HepG2 (cell line): ENCODE data around the gene DALRD3. TPM values are rescaled to one million over a fixed set of nuclear protein-coding genes. Genes with fewer than 3 reads are reported as not detected.

Source experiments
- DBP ChIP-seq: sonication (generic); formaldehyde crosslinking; IDR thresholded peaks from 2 replicates; pipeline ENCODE4 v1.4.0; 2020; ENCODE audit warnings: missing genetic modification reagents; ENCODE audit errors: not compliant biosample characterization
- EEA1 ChIP-seq: sonication (generic); formaldehyde crosslinking; IDR thresholded peaks from 2 replicates; pipeline ENCODE4 v1.5.1; 2020; ENCODE audit warnings: mild to moderate bottlenecking, missing genetic modification reagents, borderline replicate concordance
- ERF ChIP-seq: IDR thresholded peaks from 2 replicates; pipeline ENCODE4 v1.6.1; 2018; ENCODE audit warnings: missing biosample characterization, missing genetic modification reagents
- KAT2B ChIP-seq: fragments of 150-350 bp; IDR thresholded peaks from 2 replicates; pipeline ENCODE4 v1.6.1; 2014; ENCODE audit warnings: low read depth, low read length, borderline replicate concordance
- KLF16 ChIP-seq, 2 experiments: sonication (generic) in 1 of 2; formaldehyde crosslinking in 1 of 2; IDR thresholded peaks; 2 replicates each; pipeline versions ENCODE4 v1.6.1 to v1.8.0; 2016 to 2023; ENCODE audit warnings: missing genetic modification reagents in 2 of 2, missing compliant biosample characterization in 1 of 2
- MTA1 ChIP-seq: sonication (generic); formaldehyde crosslinking; IDR thresholded peaks from 2 replicates; pipeline ENCODE4 v1.4.0; 2020; ENCODE audit warnings: missing genetic modification reagents, mild to moderate bottlenecking, borderline replicate concordance
- REL ChIP-seq: sonication (generic); formaldehyde crosslinking; conservative IDR thresholded peaks from 2 replicates; pipeline ENCODE4 v1.8.0; 2022; ENCODE audit warnings: mild to moderate bottlenecking, missing genetic modification reagents, moderate library complexity
- RORA ChIP-seq: sonication (generic); formaldehyde crosslinking; IDR thresholded peaks from 2 replicates; pipeline ENCODE4 v1.5.0; 2020; ENCODE audit warnings: mild to moderate bottlenecking, missing genetic modification reagents, moderate library complexity
- SAFB2 ChIP-seq: sonication (generic); formaldehyde crosslinking; IDR thresholded peaks from 2 replicates; pipeline ENCODE4 v1.5.1; 2020; ENCODE audit warnings: missing genetic modification reagents, low read depth, mild to moderate bottlenecking, borderline replicate concordance
- SMAD9 ChIP-seq: sonication (generic); formaldehyde crosslinking; IDR thresholded peaks from 2 replicates; pipeline ENCODE4 v1.5.1; 2020; ENCODE audit warnings: mild to moderate bottlenecking, missing genetic modification reagents
- SUZ12 ChIP-seq: fragments of 150-350 bp; IDR thresholded peaks from 2 replicates; pipeline ENCODE4 v1.6.1; 2014; ENCODE audit warnings: low read depth, low read length
- ZBTB21 ChIP-seq: sonication (generic); formaldehyde crosslinking; IDR thresholded peaks from 2 replicates; pipeline ENCODE4 v1.4.0; 2020; ENCODE audit warnings: missing genetic modification reagents
- ZNF256 ChIP-seq: sonication (generic); formaldehyde crosslinking; conservative IDR thresholded peaks from 2 replicates; pipeline ENCODE4 v1.4.0; 2020; ENCODE audit warnings: missing genetic modification reagents
- ZNF264 ChIP-seq: sonication (generic); formaldehyde crosslinking; IDR thresholded peaks from 2 replicates; pipeline ENCODE4 v1.4.0; 2020; ENCODE audit warnings: missing genetic modification reagents
- ZNF530 ChIP-seq: sonication (generic); formaldehyde crosslinking; IDR thresholded peaks from 2 replicates; pipeline ENCODE4 v1.5.0; 2020; ENCODE audit warnings: low read depth, mild to moderate bottlenecking, missing genetic modification reagents
- ZNF547 ChIP-seq: sonication (generic); formaldehyde crosslinking; IDR thresholded peaks from 2 replicates; pipeline ENCODE4 v1.5.1; 2020; ENCODE audit warnings: mild to moderate bottlenecking, missing genetic modification reagents
- ZNF558 ChIP-seq: sonication (generic); formaldehyde crosslinking; IDR thresholded peaks from 2 replicates; pipeline ENCODE4 v1.9.0; 2022; ENCODE audit warnings: mild to moderate bottlenecking, missing genetic modification reagents, borderline replicate concordance
- ZNF720 ChIP-seq: sonication (generic); formaldehyde crosslinking; IDR thresholded peaks from 2 replicates; pipeline ENCODE4 v1.4.0; 2020; ENCODE audit warnings: missing genetic modification reagents
- ZNF724P ChIP-seq: sonication (generic); formaldehyde crosslinking; IDR thresholded peaks from 2 replicates; pipeline ENCODE4 v1.8.0; 2022; ENCODE audit warnings: missing genetic modification reagents, borderline replicate concordance
- ZNF800 ChIP-seq: sonication (generic); formaldehyde crosslinking; IDR thresholded peaks from 2 replicates; pipeline ENCODE4 v1.4.0; 2020; ENCODE audit warnings: missing genetic modification reagents
- polyA plus RNA-seq, 8 experiments: library from polyadenylated mRNA; depleted of rRNA in 3 of 8; stranded (reverse) in 7 of 8; unstranded in 1 of 8; fragments of >200 nt; fragmentation: Illumina TruSeq in 4 of 8; extraction: Trizol in 4 of 8; gene quantifications; 2 replicates each; pipeline versions ENCODE4 v1.2.1 to v1.2.3, GENCODE V29; 2011 to 2016; ENCODE audit warnings: low read depth in 4 of 8, missing spikeins in 1 of 8, mixed read lengths in 1 of 8; ENCODE audit not compliant: insufficient read depth in 1 of 8
- total RNA-seq, 5 experiments: library from RNA; depleted of rRNA; stranded (reverse); fragments of >200 nt; fragmentation: Illumina TruSeq; extraction: Trizol; gene quantifications; 2 replicates each; pipeline ENCODE4 v1.2.3, GENCODE V29; 2016; ENCODE audit warnings: low read depth in 1 of 5
- TF ChIP-seq, protein P1 (sequence below): sonication (generic); formaldehyde crosslinking; IDR thresholded peaks from 2 replicates; pipeline ENCODE4 v1.5.1; 2020; ENCODE audit warnings: mild to moderate bottlenecking, missing genetic modification reagents, borderline replicate concordance
- TF ChIP-seq, protein P2 (sequence below): sonication (generic); formaldehyde crosslinking; IDR thresholded peaks from 2 replicates; pipeline ENCODE4 v1.5.0; 2020; ENCODE audit warnings: mild to moderate bottlenecking, low read depth, missing genetic modification reagents, borderline replicate concordance
- TF ChIP-seq, protein P3 (sequence below): sonication (generic); formaldehyde crosslinking; IDR thresholded peaks from 2 replicates; pipeline ENCODE4 v1.4.0; 2020; ENCODE audit warnings: missing genetic modification reagents
- TF ChIP-seq, protein P4 (sequence below): IDR thresholded peaks from 2 replicates; pipeline ENCODE4 v1.6.1; 2016; ENCODE audit warnings: missing biosample characterization, missing genetic modification reagents, low read depth

DALRD3 gene
- total and polyA plus RNA-seq, 2 of the 13 experiments (the other 11 are each of a cell fraction or from before 2014, with no cell fraction given), result 19.9 to 36.5 TPM

- TF ChIP-seq, protein P1, sequence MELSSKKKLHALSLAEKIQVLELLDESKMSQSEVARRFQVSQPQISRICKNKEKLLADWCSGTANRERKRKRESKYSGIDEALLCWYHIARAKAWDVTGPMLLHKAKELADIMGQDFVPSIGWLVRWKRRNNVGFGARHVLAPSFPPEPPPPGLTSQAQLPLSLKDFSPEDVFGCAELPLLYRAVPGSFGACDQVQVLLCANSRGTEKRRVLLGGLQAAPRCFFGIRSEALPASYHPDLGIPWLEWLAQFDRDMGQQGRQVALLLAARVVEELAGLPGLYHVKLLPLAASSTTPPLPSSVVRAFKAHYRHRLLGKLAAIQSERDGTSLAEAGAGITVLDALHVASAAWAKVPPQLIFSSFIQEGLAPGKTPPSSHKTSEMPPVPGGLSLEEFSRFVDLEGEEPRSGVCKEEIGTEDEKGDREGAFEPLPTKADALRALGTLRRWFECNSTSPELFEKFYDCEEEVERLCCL, result no peak
- TF ChIP-seq ZBTB21 (0 out of 2 replicates have a peak, but pooled peaks have one; percentile 34), REL (CRISPR knock-in tag) (no peak; the same call in 1 of the 2 replicates), ZNF800 (CRISPR knock-in tag) (no peak; the same call in none of the 2 replicates), ERF (CRISPR knock-in tag) (peak; percentile 59; the same call in 1 of the 2 replicates), MTA1 (peak; percentile 43; the same call in 1 of the 2 replicates), ZNF724P (CRISPR knock-in tag) (peak; percentile 89; the same call in 1 of the 2 replicates), ZNF720 (CRISPR knock-in tag) (no peak), ZNF256 (no peak), SMAD9 (CRISPR knock-in tag) (no peak), ZNF264 (CRISPR knock-in tag) (no peak; the same call in 1 of the 2 replicates), SUZ12 (no peak), ZNF558 (CRISPR knock-in tag) (peak; percentile 85; the same call in 1 of the 2 replicates), KLF16 (CRISPR knock-in tag; IDR thresholded peaks at IDR 0.05) (peak; percentile 56 to 85; a peak in 2 of 4 replicates), ZNF530 (CRISPR knock-in tag) (0 out of 2 replicates have a peak, but pooled peaks have one; percentile 62), SAFB2 (CRISPR knock-in tag) (no peak), RORA (CRISPR knock-in tag) (no peak), ZNF547 (CRISPR knock-in tag) (no peak), KAT2B (no peak), DBP (CRISPR knock-in tag) (no peak), EEA1 (CRISPR knock-in tag) (no peak)
- TF ChIP-seq, protein P2, sequence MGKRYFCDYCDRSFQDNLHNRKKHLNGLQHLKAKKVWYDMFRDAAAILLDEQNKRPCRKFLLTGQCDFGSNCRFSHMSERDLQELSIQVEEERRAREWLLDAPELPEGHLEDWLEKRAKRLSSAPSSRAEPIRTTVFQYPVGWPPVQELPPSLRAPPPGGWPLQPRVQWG (CRISPR knock-in tag), result no peak; the same call in 1 of the 2 replicates
- TF ChIP-seq, protein P3, sequence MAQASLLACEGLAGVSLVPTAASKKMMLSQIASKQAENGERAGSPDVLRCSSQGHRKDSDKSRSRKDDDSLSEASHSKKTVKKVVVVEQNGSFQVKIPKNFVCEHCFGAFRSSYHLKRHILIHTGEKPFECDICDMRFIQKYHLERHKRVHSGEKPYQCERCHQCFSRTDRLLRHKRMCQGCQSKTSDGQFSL (CRISPR knock-in tag), result no peak
- TF ChIP-seq, protein P4, sequence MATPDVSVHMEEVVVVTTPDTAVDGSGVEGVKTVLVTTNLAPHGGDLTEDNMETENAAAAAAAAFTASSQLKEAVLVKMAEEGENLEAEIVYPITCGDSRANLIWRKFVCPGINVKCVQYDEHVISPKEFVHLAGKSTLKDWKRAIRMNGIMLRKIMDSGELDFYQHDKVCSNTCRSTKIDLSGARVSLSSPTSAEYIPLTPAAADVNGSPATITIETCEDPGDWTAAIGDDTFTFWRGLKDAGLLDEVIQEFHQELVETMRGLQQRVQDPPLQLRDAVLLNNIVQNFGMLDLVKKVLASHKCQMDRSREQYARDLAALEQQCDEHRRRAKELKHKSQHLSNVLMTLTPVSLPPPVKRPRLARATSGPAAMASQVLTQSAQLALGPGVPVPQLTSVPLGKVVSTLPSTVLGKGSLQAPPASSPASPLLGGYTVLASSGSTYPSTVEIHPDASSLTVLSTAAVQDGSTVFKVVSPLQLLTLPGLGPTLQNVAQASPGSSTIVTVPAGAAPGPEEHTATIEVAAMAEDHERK (CRISPR knock-in tag), result 0 out of 2 replicates have a peak, but pooled peaks have one; percentile 15
Measured at GRCh38 chr3:49021213-49021812, 2.9 kb upstream of the DALRD3 start (continued).
